Muscle layer of duodenum (tissue), 2 donors: ENCODE data around the gene XPO6.

Experiments used
- H3K27ac ChIP-seq: one replicate; pipeline ENCODE4 v1.7.0; 2013; ENCODE audit warnings: mild to moderate bottlenecking, low read length
- H3K27me3 ChIP-seq: one replicate; pipeline ENCODE4 v1.7.0; 2013; ENCODE audit warnings: low read depth, mild to moderate bottlenecking, control low read depth, low read length
- H3K36me3 ChIP-seq, 2 donors: one replicate each; pipeline ENCODE4 v1.7.0; 2013; ENCODE audit warnings: low read length in 2 of 2, control low read depth in 1 of 2, mild to moderate bottlenecking in 1 of 2; ENCODE audit not compliant: insufficient read depth in 2 of 2, control insufficient read depth in 1 of 2
- H3K4me1 ChIP-seq, 2 donors: one replicate each; pipeline ENCODE4 v1.7.0; 2013; ENCODE audit warnings: low read length in 2 of 2, mild to moderate bottlenecking in 2 of 2, control low read depth in 1 of 2, moderate library complexity in 1 of 2; ENCODE audit not compliant: insufficient read depth in 2 of 2, control insufficient read depth in 1 of 2
- H3K4me3 ChIP-seq, 2 donors: one replicate each; pipeline ENCODE4 v1.7.0; 2013; ENCODE audit warnings: low read length in 2 of 2, low read depth in 1 of 2, mild to moderate bottlenecking in 1 of 2
- H3K9me3 ChIP-seq, 2 donors: one replicate each; pipeline ENCODE4 v1.7.0; 2013; ENCODE audit warnings: low read length in 2 of 2, control low read depth in 1 of 2, mild to moderate bottlenecking in 1 of 2; ENCODE audit not compliant: control insufficient read depth in 1 of 2
- donor health status: healthy.

XPO6 gene

GRCh38 chr16:28108590-28109247, 103.0 kb downstream of the XPO6 start:
- H3K36me3 ChIP-seq: peaks cover 63 to 92% of the 10 kb centered on the region in 2 donors
- H3K4me1 ChIP-seq: no peaks in the 10 kb centered on the region
- H3K27me3 ChIP-seq: no peaks in the 10 kb centered on the region
- no peak overlapping the region for H3K4me3 ChIP-seq
- H3K27ac ChIP-seq: no peak overlapping the region
- H3K9me3 ChIP-seq: no peaks in the 10 kb centered on the region

GRCh38 chr16:28107232-28107631, 104.5 kb downstream of the XPO6 start:
- no peaks in the 10 kb centered on the region for H3K9me3 ChIP-seq
- peaks cover 69 to 95% of the 10 kb centered on the region in 2 donors for H3K36me3 ChIP-seq
- no peak overlapping the region for H3K27ac ChIP-seq
- H3K4me3 ChIP-seq: no peak overlapping the region
- no peaks in the 10 kb centered on the region for H3K27me3 ChIP-seq
- H3K4me1 ChIP-seq: no peaks in the 10 kb centered on the region

- Histone ChIP-seq H3K27ac (no peak overlapping the region), H3K4me1 (no peaks in the 10 kb centered on the region), H3K9me3 (no peaks in the 10 kb centered on the region), H3K4me3 (no peak overlapping the region), H3K27me3 (no peaks in the 10 kb centered on the region), H3K36me3 (peaks cover 70 to 95% of the 10 kb centered on the region in 2 donors)
Observed at GRCh38 chr16:28106467-28107215, 105.1 kb downstream of the XPO6 start.

GRCh38 chr16:28105954-28106353, 105.8 kb downstream of the XPO6 start:
- Histone ChIP-seq H3K27ac (no peak overlapping the region), H3K4me1 (no peaks in the 10 kb centered on the region), H3K27me3 (no peaks in the 10 kb centered on the region), H3K4me3 (no peak overlapping the region), H3K36me3 (peaks cover 71 to 95% of the 10 kb centered on the region in 2 donors), H3K9me3 (no peaks in the 10 kb centered on the region)

GRCh38 chr16:28105297-28105696, 106.5 kb downstream of the XPO6 start:
- H3K36me3 ChIP-seq: peaks cover 78 to 96% of the 10 kb centered on the region in 2 donors
- H3K9me3 ChIP-seq: no peaks in the 10 kb centered on the region
- no peaks in the 10 kb centered on the region for H3K4me1 ChIP-seq
- no peaks in the 10 kb centered on the region for H3K27me3 ChIP-seq
- no peak overlapping the region for H3K4me3 ChIP-seq
- H3K27ac ChIP-seq: no peak overlapping the region

- Histone ChIP-seq H3K36me3 (peaks cover 83 to 97% of the 10 kb centered on the region in 2 donors), H3K4me1 (no peaks in the 10 kb centered on the region)
Observed at GRCh38 chr16:28104404-28104803, 107.4 kb downstream of the XPO6 start.

GRCh38 chr16:28103516-28104170, 108.1 kb downstream of the XPO6 start:
- no peak overlapping the region for H3K4me3 ChIP-seq
- H3K27ac ChIP-seq: no peak overlapping the region
- H3K4me1 ChIP-seq: no peaks in the 10 kb centered on the region
- H3K36me3 ChIP-seq: peaks cover 81 to 98% of the 10 kb centered on the region in 2 donors
- H3K9me3 ChIP-seq: no peaks in the 10 kb centered on the region
- no peaks in the 10 kb centered on the region for H3K27me3 ChIP-seq

More at GRCh38 chr16:28104404-28104803, 107.4 kb downstream of the XPO6 start:
- Histone ChIP-seq H3K27me3 (no peaks in the 10 kb centered on the region), H3K4me3 (no peak overlapping the region), H3K27ac (no peak overlapping the region), H3K9me3 (no peaks in the 10 kb centered on the region)

- Histone ChIP-seq H3K27ac (no peak overlapping the region), H3K27me3 (no peaks in the 10 kb centered on the region), H3K4me3 (no peak overlapping the region), H3K4me1 (no peaks in the 10 kb centered on the region), H3K36me3 (peaks cover 73 to 89% of the 10 kb centered on the region in 2 donors), H3K9me3 (no peaks in the 10 kb centered on the region)
Observed at GRCh38 chr16:28101533-28101890, 110.3 kb downstream of the XPO6 start.

GRCh38 chr16:28100810-28101532, 110.8 kb downstream of the XPO6 start:
- Histone ChIP-seq H3K27me3 (no peaks in the 10 kb centered on the region), H3K9me3 (no peaks in the 10 kb centered on the region), H3K27ac (no peak overlapping the region), H3K36me3 (peaks cover 67 to 84% of the 10 kb centered on the region in 2 donors), H3K4me1 (no peaks in the 10 kb centered on the region), H3K4me3 (no peak overlapping the region)

- H3K4me1 ChIP-seq: no peaks in the 10 kb centered on the region
- H3K27ac ChIP-seq: no peak overlapping the region
- no peaks in the 10 kb centered on the region for H3K27me3 ChIP-seq
- H3K4me3 ChIP-seq: no peak overlapping the region
- peaks cover 50 to 67% of the 10 kb centered on the region in 2 donors for H3K36me3 ChIP-seq
- H3K9me3 ChIP-seq: no peaks in the 10 kb centered on the region
Observed at GRCh38 chr16:28098959-28099945, 112.5 kb downstream of the XPO6 start.
